Measurements from ENCODE around the gene EVI2B. TPM values are rescaled to one million over a fixed set of nuclear protein-coding genes. Genes with fewer than 3 reads are reported as not detected.
A peak's percentile ranks its signal among the peaks of the same experiment; 100 is the strongest.

EVI2B gene
- total and polyA plus RNA-seq, 2 experiments from 2014 or later, result 0.22 to 0.49 TPM

GRCh38 chr17:31327534-31328159 lies 13.8 kb upstream of the EVI2B start:
- Histone ChIP-seq H2AFZ (no peak overlapping the region), H3K36me3 (ENCODE audit: low read depth) (peaks cover 10% of the 10 kb centered on the region), H3K4me1 (ENCODE audit: insufficient read depth) (peaks cover 36% of the 10 kb centered on the region), H4K20me1 (ENCODE audit: insufficient read depth) (no peaks in the 10 kb centered on the region), H3K4me3 (peak overlapping the region; percentile 10; the same call in 1 of the 2 replicates), H3K27me3 (replicated peaks; ENCODE audit: insufficient read depth) (no peaks in the 10 kb centered on the region), H3K79me2 (ENCODE audit: insufficient read depth) (no peaks in the 10 kb centered on the region), H3K9me2 (ENCODE audit: insufficient read depth) (no peaks in the 10 kb centered on the region), H3K27ac (peak overlapping the region; percentile 80), H3K4me2 (ENCODE audit: unreplicated experiment) (peak overlapping the region; percentile 50), H3K9ac (peak overlapping the region; percentile 35), H3F3A (ENCODE audit: insufficient read depth) (peaks cover 34% of the 10 kb centered on the region), H3K9me3 (ENCODE audit: low read depth) (no peaks in the 10 kb centered on the region)
- 82 to 83% methylated on average over 12 of the region's 12 CpGs for WGBS, 2 experiments (ENCODE audit: low coverage in 1 of 2, low lambda C conversion rate in 2 of 2, missing lambda C conversion rate in 2 of 2)
- TF ChIP-seq EZH2phosphoT487 (IDR thresholded peaks at IDR 0.05; ENCODE audit: insufficient read depth, low read depth) (0 out of 2 replicates have a peak, but pooled peaks have one; percentile 68), EZH2 (IDR thresholded peaks at IDR 0.05; ENCODE audit: insufficient read depth, poor library complexity, severe bottlenecking) (no peak)
- DNase-seq, result peak; percentile 90
- in situ Hi-C loops (cut with MboI), result no loop called here

- in situ Hi-C loops (cut with MboI), result no loop called here
- H3K36me3 ChIP-seq (ENCODE audit: low read depth), result no peaks in the 10 kb centered on the region
- H3K9me3 ChIP-seq (ENCODE audit: low read depth), result no peaks in the 10 kb centered on the region
Observed at GRCh38 chr17:31323551-31323950, 9.7 kb upstream of the EVI2B start.

DNA sequence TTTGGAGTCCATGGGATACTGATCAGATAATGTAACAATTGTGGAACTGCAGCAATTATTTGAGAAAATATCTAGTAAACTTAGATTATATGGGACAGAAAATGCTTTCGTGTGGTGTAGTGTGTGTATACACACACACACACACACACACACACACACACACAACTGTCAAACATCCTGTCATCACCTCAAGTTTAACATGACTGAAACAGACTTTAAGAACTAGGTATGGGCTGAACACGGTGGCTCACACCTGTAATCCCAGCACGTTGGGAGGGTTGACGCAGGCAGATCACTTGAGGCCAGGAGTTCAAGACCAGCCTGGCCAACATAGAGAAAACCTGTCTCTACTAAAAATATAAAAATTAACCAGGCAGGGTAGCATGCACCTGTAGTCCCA lies 8.1 kb upstream of the EVI2B start:
- H3K9me2 ChIP-seq (ENCODE audit: insufficient read depth), result no peaks in the 10 kb centered on the region
- in situ Hi-C loops (cut with MboI), result no loop called here
- peak overlapping the region; percentile 46 for H3K27ac ChIP-seq
- H3F3A ChIP-seq (ENCODE audit: insufficient read depth), result peaks cover 16% of the 10 kb centered on the region
- no peak overlapping the region for H3K4me3 ChIP-seq
- H2AFZ ChIP-seq, result no peak overlapping the region
- no peak for DNase-seq
- no peaks in the 10 kb centered on the region for H3K36me3 ChIP-seq (ENCODE audit: low read depth)
- no peaks in the 10 kb centered on the region for H3K27me3 ChIP-seq (replicated peaks; ENCODE audit: insufficient read depth)
- peaks cover 20% of the 10 kb centered on the region for H3K4me1 ChIP-seq (ENCODE audit: insufficient read depth)
- H3K79me2 ChIP-seq (ENCODE audit: insufficient read depth), result no peaks in the 10 kb centered on the region
- TF ChIP-seq EZH2 (IDR thresholded peaks at IDR 0.05; ENCODE audit: insufficient read depth, poor library complexity, severe bottlenecking) (no peak), EZH2phosphoT487 (IDR thresholded peaks at IDR 0.05; ENCODE audit: insufficient read depth, low read depth) (no peak)
- WGBS, 2 experiments (ENCODE audit: low coverage in 1 of 2, low lambda C conversion rate in 2 of 2, missing lambda C conversion rate in 2 of 2), result 97 to 98% methylated on average over 4 of the region's 4 CpGs
- peak overlapping the region; percentile 71 for H3K4me2 ChIP-seq (ENCODE audit: unreplicated experiment)
- no peaks in the 10 kb centered on the region for H3K9me3 ChIP-seq (ENCODE audit: low read depth)
- no peak overlapping the region for H3K9ac ChIP-seq
- H4K20me1 ChIP-seq (ENCODE audit: insufficient read depth), result no peaks in the 10 kb centered on the region

More at GRCh38 chr17:31323551-31323950, 9.7 kb upstream of the EVI2B start:
- Histone ChIP-seq H3K79me2 (ENCODE audit: insufficient read depth) (no peaks in the 10 kb centered on the region), H3K4me3 (no peak overlapping the region), H3K9me2 (ENCODE audit: insufficient read depth) (no peaks in the 10 kb centered on the region), H3K4me2 (ENCODE audit: unreplicated experiment) (no peak overlapping the region), H4K20me1 (ENCODE audit: insufficient read depth) (no peaks in the 10 kb centered on the region), H3F3A (ENCODE audit: insufficient read depth) (peaks cover 27% of the 10 kb centered on the region), H3K27me3 (replicated peaks; ENCODE audit: insufficient read depth) (no peaks in the 10 kb centered on the region), H2AFZ (no peak overlapping the region), H3K9ac (no peak overlapping the region), H3K4me1 (ENCODE audit: insufficient read depth) (peaks cover 32% of the 10 kb centered on the region), H3K27ac (no peak overlapping the region)
- DNase-seq, result no peak
- TF ChIP-seq EZH2 (IDR thresholded peaks at IDR 0.05; ENCODE audit: insufficient read depth, poor library complexity, severe bottlenecking), result no peak

GRCh38 chr17:31321481-31321880 lies 7.6 kb upstream of the EVI2B start, which contains the start of gene EVI2A:
Gene EVI2A, minus strand, starts transcription at chr17:31321622. Its CDS starts 2,609 bp downstream, at chr17:31319013.
- Histone ChIP-seq H3K9me2 (ENCODE audit: insufficient read depth) (no peaks in the 10 kb centered on the region), H3K9ac (peak within 1 kb of the TSS; percentile 17), H3K4me3 (peak within 1 kb of the TSS; percentile 39), H3K36me3 (ENCODE audit: low read depth) (no peaks in the 10 kb centered on the region), H4K20me1 (ENCODE audit: insufficient read depth) (no peaks in the 10 kb centered on the region), H3K27ac (peak within 1 kb of the TSS; percentile 46), H3K4me1 (ENCODE audit: insufficient read depth) (peaks cover 20% of the 10 kb centered on the region), H2AFZ (no peak within 1 kb of the TSS), H3F3A (ENCODE audit: insufficient read depth) (peaks cover 16% of the 10 kb centered on the region), H3K27me3 (replicated peaks; ENCODE audit: insufficient read depth) (no peaks in the 10 kb centered on the region), H3K79me2 (ENCODE audit: insufficient read depth) (0 out of 2 replicates have a peak, but pooled peaks cover 4% of the 10 kb centered on the region), H3K4me2 (ENCODE audit: unreplicated experiment) (peak within 1 kb of the TSS; percentile 71), H3K9me3 (ENCODE audit: low read depth) (no peaks in the 10 kb centered on the region)
- peak; percentile 80 for DNase-seq
- WGBS, 2 experiments (ENCODE audit: low coverage in 1 of 2, low lambda C conversion rate in 2 of 2, missing lambda C conversion rate in 2 of 2), result 32 to 35% methylated on average over 3 of the region's 3 CpGs
- in situ Hi-C loops (cut with MboI), result no loop called here
- TF ChIP-seq EZH2phosphoT487 (IDR thresholded peaks at IDR 0.05; ENCODE audit: insufficient read depth, low read depth), result no peak
- no peak for TF ChIP-seq EZH2 (IDR thresholded peaks at IDR 0.05; ENCODE audit: insufficient read depth, poor library complexity, severe bottlenecking)

All from GM23248 (cell line).